Heart left ventricle (tissue), 16 donors: ENCODE measurements around the gene TPX2. TPM values are rescaled to one million over a fixed set of nuclear protein-coding genes. Genes with fewer than 3 reads are reported as not detected.

ENCODE experiments used
- ATAC-seq, 4 donors: fragments of 200-7000 bp; cut with Tn5 transposase; one replicate each; pipeline ENCODE4 v1.9.1; 2020 to 2022; ENCODE audit warnings: moderate library complexity in 4 of 4, mild to moderate bottlenecking in 3 of 4, moderate number of reproducible peaks in 1 of 4
- DNase-seq, 5 donors: peaks; one replicate each; pipeline ENCODE4 v3.0.0-alpha.2; 2020
- H3K27ac ChIP-seq, 12 donors: fragments of 200-600 bp; sonication (generic) in 4 of 12; one replicate each; pipeline versions ENCODE4 v1.5.0 to v1.8.0; 2016 to 2022; ENCODE audit warnings: mild to moderate bottlenecking in 2 of 12
- H3K27me3 ChIP-seq, 9 donors: fragments of 200-600 bp; sonication (generic) in 2 of 9; one replicate each; pipeline versions ENCODE4 v1.5.1 to v1.8.0; 2016 to 2022; ENCODE audit warnings: mild to moderate bottlenecking in 3 of 9
- H3K36me3 ChIP-seq, 9 donors: fragments of 200-600 bp; sonication (generic) in 2 of 9; one replicate each; pipeline versions ENCODE4 v1.5.0 to v1.8.0; 2018 to 2022; ENCODE audit warnings: mild to moderate bottlenecking in 2 of 9
- H3K4me1 ChIP-seq, 12 donors: fragments of 200-600 bp; sonication (generic) in 4 of 12; one replicate each; pipeline versions ENCODE4 v1.5.0 to v1.8.0; 2016 to 2022; ENCODE audit warnings: mild to moderate bottlenecking in 3 of 12
- H3K4me3 ChIP-seq, 12 donors: fragments of 200-600 bp; sonication (generic) in 4 of 12; one replicate each; pipeline versions ENCODE4 v1.5.0 to v1.8.0; 2017 to 2022; ENCODE audit warnings: mild to moderate bottlenecking in 9 of 12, moderate library complexity in 4 of 12
- H3K9me3 ChIP-seq, 12 donors: fragments of 200-600 bp; sonication (generic) in 4 of 12; one replicate each; pipeline versions ENCODE4 v1.5.0 to v1.8.0; 2016 to 2022; ENCODE audit warnings: mild to moderate bottlenecking in 1 of 12
- POLR2A ChIP-seq, 2 donors: fragments of 450-650 bp; IDR thresholded peaks; one replicate each; pipeline ENCODE4 v1.6.1; 2017; ENCODE audit warnings: antibody characterized with exemption in 2 of 2, mild to moderate bottlenecking in 2 of 2, moderate library complexity in 2 of 2
- WGBS, 4 donors: extraction: QIAGEN DNeasy Blood & Tissue Kit in 2 of 4; methylation state at CpG; one replicate each; pipeline versions ENCODE4 v1.1.5 to v1.1.7; 2013 to 2018; 5-methylcytosine and 5-hydroxymethylcytosine counted together
- intact Hi-C, 10 donors: fragments of 100-400 bp; cut with DNase I; formaldehyde crosslinking; loops; one replicate each; pipeline versions ENCODE4 v1.11.1 to v1.14.2; 2022
- polyA plus RNA-seq, 2 donors: library from polyadenylated mRNA; stranded (reverse); fragments of 200-250 nt; gene quantifications; one replicate each; pipeline ENCODE4 v1.2.3, GENCODE V29; 2013
- total RNA-seq, 9 donors: library from RNA; depleted of rRNA in 2 of 9; stranded (reverse); fragments of >200 nt in 2 of 9; fragmentation: NEBNext Ultra II Directional in 3 of 9; extraction: Animal tissue kit (Norgen Biotek cat#: 25700) in 3 of 9; gene quantifications; one replicate each; pipeline versions ENCODE4 v1.1.0 to v1.2.4, GENCODE V29; 2016 to 2023
- TF ChIP-seq, protein P1 (sequence below), 12 donors: fragments of 200-600 bp; sonication (generic) in 4 of 12; IDR thresholded peaks; one replicate each; pipeline versions ENCODE4 v1.5.0 to v1.8.0; 2018 to 2022; ENCODE audit warnings: antibody characterized with exemption in 12 of 12, mild to moderate bottlenecking in 5 of 12
- donor health status: ischemic (EF 13 %, LVEDD 7.1; RV severe dilation, severe dysfunction).
- donor health status: healthy with polysubstance abuse.
- donor health status: DM: no; HTN: yes; CAD: no.
- donor health status: DM: no; HTN: no; CAD: no.
- donor health status: ischemic (EF 25% LVEDD 6.9; RV normal size, moderate dysfunction).
- donor health status: ischemic (EF 25% LVEDD 5.7; RV mildly dilated, moderate dysfunction).
- donor health status: healthy.
- donor health status: DM: yes; HTN: yes; CAD: no.
- donor health status: ischemic (EF 35%, LVEDD 5.7; RV mildly dilated, moderate dysfunction).
- donor health status: nonischemic (EF 11% LVEDD 7.7; RV severe dilation, severe dysfunction).
- donor health status: DM: yes; HTN: yes; CAD: no.
- donor health status: PGD.
- donor health status: ischemic (EF 29% LVEDD 5.4; RV normal size, mild dysfunction).
- donor health status: nonischemic (EF 23%, LVEDD 6.1; RV moderate dilation, normal function).

TPX2 gene
- total and polyA plus RNA-seq, 11 donors = 0.04 to 15.2 (median 0.77) TPM

GRCh38 chr20:31781945-31782344 lies 42.9 kb downstream of the TPX2 start:
- no peaks in the 10 kb centered on the region for H3K9me3 ChIP-seq
- H3K27me3 ChIP-seq = no peaks in the 10 kb centered on the region
- 97 to 100% (median 98%) methylated on average over 4 of the region's 4 CpGs for WGBS, 4 donors
- intact Hi-C loops = no loop called here
- no peaks in the 10 kb centered on the region for H3K4me1 ChIP-seq
- DNase-seq = no peak
- no peak overlapping the region for H3K27ac ChIP-seq
- TF ChIP-seq, protein P1, sequence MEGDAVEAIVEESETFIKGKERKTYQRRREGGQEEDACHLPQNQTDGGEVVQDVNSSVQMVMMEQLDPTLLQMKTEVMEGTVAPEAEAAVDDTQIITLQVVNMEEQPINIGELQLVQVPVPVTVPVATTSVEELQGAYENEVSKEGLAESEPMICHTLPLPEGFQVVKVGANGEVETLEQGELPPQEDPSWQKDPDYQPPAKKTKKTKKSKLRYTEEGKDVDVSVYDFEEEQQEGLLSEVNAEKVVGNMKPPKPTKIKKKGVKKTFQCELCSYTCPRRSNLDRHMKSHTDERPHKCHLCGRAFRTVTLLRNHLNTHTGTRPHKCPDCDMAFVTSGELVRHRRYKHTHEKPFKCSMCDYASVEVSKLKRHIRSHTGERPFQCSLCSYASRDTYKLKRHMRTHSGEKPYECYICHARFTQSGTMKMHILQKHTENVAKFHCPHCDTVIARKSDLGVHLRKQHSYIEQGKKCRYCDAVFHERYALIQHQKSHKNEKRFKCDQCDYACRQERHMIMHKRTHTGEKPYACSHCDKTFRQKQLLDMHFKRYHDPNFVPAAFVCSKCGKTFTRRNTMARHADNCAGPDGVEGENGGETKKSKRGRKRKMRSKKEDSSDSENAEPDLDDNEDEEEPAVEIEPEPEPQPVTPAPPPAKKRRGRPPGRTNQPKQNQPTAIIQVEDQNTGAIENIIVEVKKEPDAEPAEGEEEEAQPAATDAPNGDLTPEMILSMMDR (IDR thresholded peaks at IDR 0.05) = no peak
- TF ChIP-seq POLR2A (IDR thresholded peaks at IDR 0.05) = no peak
- H3K4me3 ChIP-seq = no peak overlapping the region
- ATAC-seq = no peak
- H3K36me3 ChIP-seq = peaks cover 0 to 44% (median 0%) of the 10 kb centered on the region in 9 donors

DNA sequence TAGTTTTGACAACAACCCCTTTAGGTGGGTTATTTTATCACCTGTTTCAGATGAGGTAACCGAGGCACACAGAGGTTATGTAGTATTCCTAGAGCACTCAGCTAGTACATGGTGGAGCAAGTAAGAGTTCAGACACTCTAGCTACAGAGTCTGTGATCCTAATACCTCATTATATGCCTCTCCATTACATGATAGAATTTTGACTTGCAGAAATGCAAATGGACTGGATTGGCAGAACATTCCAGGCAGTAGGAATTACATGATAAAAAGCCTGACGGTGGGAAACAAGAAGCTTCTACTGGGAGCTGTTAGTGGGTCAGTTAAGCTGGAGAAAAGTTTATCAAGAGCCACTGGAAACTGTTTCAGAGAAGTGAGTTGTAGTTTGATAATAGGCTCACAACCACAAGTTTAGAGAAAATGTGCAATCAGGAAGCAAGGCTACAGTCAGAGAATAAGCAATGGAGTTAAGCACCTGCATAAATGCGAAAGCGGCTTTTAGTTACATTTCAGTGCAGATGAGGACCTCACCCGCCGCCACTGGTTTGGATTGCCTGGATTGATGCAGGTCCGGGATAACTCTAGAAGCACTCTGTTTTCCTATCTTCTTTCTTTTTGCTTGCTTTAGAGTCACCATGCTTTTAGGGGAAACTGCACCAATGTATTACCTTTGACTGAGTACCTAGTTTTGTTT lies 45.4 kb downstream of the TPX2 start:
- DNase-seq (no peak), ATAC-seq (no peak)
- Histone ChIP-seq H3K4me1 (no peaks in the 10 kb centered on the region), H3K9me3 (no peaks in the 10 kb centered on the region), H3K4me3 (no peak overlapping the region), H3K27me3 (no peaks in the 10 kb centered on the region), H3K36me3 (peaks cover 0 to 30% (median 0%) of the 10 kb centered on the region in 9 donors), H3K27ac (no peak overlapping the region)
- WGBS, 4 donors = 93 to 96% (median 94%) methylated on average over 7 of the region's 7 CpGs
- intact Hi-C loops = no loop called here
- TF ChIP-seq POLR2A (IDR thresholded peaks at IDR 0.05) = no peak
- TF ChIP-seq, protein P1 (IDR thresholded peaks at IDR 0.05) = no peak

DNA sequence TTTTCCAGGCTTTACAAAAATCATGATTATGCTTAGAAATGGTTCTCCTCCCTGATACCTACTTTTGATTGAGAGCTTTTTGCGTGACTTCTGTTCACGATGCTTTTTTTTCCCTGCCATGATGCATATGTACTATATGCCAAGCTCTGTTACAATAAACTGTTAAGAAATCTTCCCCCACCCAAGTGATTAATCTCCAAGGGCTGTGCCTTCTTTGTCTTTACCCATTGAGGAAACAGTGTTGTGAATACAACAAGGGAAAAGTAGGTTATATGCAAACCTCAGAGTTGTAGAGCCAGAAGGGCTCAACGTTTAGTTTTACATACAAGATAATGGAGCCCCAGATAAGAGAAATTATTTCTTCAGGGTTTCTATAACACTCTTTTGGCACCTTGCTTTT lies 46.0 kb downstream of the TPX2 start:
- no peaks in the 10 kb centered on the region for H3K4me1 ChIP-seq
- ATAC-seq = no peak
- H3K9me3 ChIP-seq = no peaks in the 10 kb centered on the region
- H3K4me3 ChIP-seq = no peak overlapping the region
- no peak for TF ChIP-seq POLR2A (IDR thresholded peaks at IDR 0.05)
- TF ChIP-seq, protein P1 (IDR thresholded peaks at IDR 0.05) = no peak
- WGBS, 4 donors = 89 to 95% (median 93%) methylated on average over 3 of the region's 3 CpGs
- peaks cover 0 to 26% (median 0%) of the 10 kb centered on the region in 9 donors for H3K36me3 ChIP-seq
- no peak overlapping the region for H3K27ac ChIP-seq
- no peak for DNase-seq
- H3K27me3 ChIP-seq = no peaks in the 10 kb centered on the region
- intact Hi-C loops = no loop called here

- no peaks in the 10 kb centered on the region for H3K9me3 ChIP-seq
- ATAC-seq (peak in 1 of 4 donors; percentile 44), DNase-seq (no peak)
- H3K27me3 ChIP-seq = no peaks in the 10 kb centered on the region
- 42 to 50% (median 43%) methylated on average over 3 of the region's 3 CpGs for WGBS, 4 donors
- intact Hi-C loops = no loop called here
- H3K4me3 ChIP-seq = no peak overlapping the region
- H3K36me3 ChIP-seq = peaks cover 0 to 31% (median 0%) of the 10 kb centered on the region in 9 donors
- no peak for TF ChIP-seq POLR2A (IDR thresholded peaks at IDR 0.05)
- TF ChIP-seq, protein P1 (IDR thresholded peaks at IDR 0.05) = peak in 1 of 12 donors; percentile 24
- H3K4me1 ChIP-seq = no peaks in the 10 kb centered on the region
- H3K27ac ChIP-seq = no peak overlapping the region
These were observed 49.5 kb downstream of the TPX2 start for GRCh38 chr20:31788578-31788977.
